Chondrocyte (in vitro differentiated cells): ENCODE measurements around the gene TNRC6B. TPM values are rescaled to one million over a fixed set of nuclear protein-coding genes. Genes with fewer than 3 reads are reported as not detected.

Experiments used
- DNase-seq: peaks from one replicate; pipeline ENCODE4 v3.0.0; 2021; ENCODE audit warnings: mixed read lengths, low spot score
- H3K27ac Mint-ChIP-seq: one replicate; pipeline ENCODE4 v1.8.0; 2021; ENCODE audit warnings: mild to moderate bottlenecking, moderate library complexity, mixed read lengths; ENCODE audit not compliant: unreplicated experiment
- H3K27me3 Mint-ChIP-seq: 2 replicates; pipeline ENCODE4 v1.8.0; 2021; ENCODE audit warnings: low read depth, mixed read lengths
- H3K36me3 Mint-ChIP-seq: 2 replicates; pipeline ENCODE4 v1.8.0; 2021; ENCODE audit warnings: low read depth, mixed read lengths
- H3K4me1 Mint-ChIP-seq: 2 replicates; pipeline ENCODE4 v1.8.0; 2021; ENCODE audit warnings: low read depth, mild to moderate bottlenecking, mixed read lengths
- H3K4me3 Mint-ChIP-seq: one replicate; pipeline ENCODE4 v1.8.0; 2021; ENCODE audit warnings: mild to moderate bottlenecking, moderate library complexity, mixed read lengths; ENCODE audit not compliant: unreplicated experiment
- H3K9me3 Mint-ChIP-seq: 2 replicates; pipeline ENCODE4 v1.8.0; 2021; ENCODE audit warnings: low read depth, mixed read lengths
- total RNA-seq: library from RNA; stranded (reverse); gene quantifications from 3 replicates; pipeline ENCODE4 v1.2.1, GENCODE V29; 2021
- TF ChIP-seq, protein P1 (sequence below): fragments of 200-600 bp; sonication (generic); IDR thresholded peaks from 2 replicates; pipeline ENCODE4 v1.5.0; 2021; ENCODE audit warnings: antibody characterized with exemption, mild to moderate bottlenecking, moderate library complexity

The TNRC6B gene
- total RNA-seq, 1 donor from 2014 or later: 30.9 TPM

DNA sequence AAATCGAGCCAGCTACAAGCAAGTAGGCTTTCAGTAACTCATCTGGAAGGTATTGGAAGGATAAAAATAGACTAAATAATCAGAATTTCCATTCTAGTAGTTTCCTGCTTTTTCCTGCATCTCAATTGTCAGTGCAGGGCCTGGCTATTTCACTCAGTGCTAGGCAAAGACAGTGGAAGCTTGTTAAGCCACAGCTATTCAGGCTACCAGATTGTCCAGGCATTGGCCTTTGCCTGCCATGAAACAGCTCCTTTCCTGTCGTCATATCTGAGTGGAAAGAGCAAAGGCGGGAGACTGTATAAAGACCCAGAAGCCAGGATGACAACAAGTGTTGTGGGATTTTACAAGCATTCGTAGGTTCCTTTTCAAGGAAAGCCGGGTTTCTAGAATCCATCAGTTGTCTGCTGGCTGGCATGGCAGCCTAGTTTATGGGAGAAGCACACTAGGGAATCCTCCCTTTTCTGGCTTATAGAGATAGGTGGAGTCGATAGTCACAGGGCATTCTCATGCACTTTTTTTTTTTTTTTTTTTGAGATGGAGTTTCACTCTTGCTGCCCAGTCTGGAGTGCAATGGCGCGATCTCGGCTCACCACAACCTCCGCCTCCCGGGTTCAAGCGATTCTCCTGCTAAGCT is 2.0 kb upstream of the TNRC6B start:
- H3K27me3 Mint-ChIP-seq: no peaks in the 10 kb centered on the region
- H3K4me1 Mint-ChIP-seq: peaks cover 40% of the 10 kb centered on the region
- no peak for DNase-seq
- no peaks in the 10 kb centered on the region for H3K36me3 Mint-ChIP-seq
- H3K27ac Mint-ChIP-seq: peak overlapping the region; percentile 45
- TF ChIP-seq, protein P1, sequence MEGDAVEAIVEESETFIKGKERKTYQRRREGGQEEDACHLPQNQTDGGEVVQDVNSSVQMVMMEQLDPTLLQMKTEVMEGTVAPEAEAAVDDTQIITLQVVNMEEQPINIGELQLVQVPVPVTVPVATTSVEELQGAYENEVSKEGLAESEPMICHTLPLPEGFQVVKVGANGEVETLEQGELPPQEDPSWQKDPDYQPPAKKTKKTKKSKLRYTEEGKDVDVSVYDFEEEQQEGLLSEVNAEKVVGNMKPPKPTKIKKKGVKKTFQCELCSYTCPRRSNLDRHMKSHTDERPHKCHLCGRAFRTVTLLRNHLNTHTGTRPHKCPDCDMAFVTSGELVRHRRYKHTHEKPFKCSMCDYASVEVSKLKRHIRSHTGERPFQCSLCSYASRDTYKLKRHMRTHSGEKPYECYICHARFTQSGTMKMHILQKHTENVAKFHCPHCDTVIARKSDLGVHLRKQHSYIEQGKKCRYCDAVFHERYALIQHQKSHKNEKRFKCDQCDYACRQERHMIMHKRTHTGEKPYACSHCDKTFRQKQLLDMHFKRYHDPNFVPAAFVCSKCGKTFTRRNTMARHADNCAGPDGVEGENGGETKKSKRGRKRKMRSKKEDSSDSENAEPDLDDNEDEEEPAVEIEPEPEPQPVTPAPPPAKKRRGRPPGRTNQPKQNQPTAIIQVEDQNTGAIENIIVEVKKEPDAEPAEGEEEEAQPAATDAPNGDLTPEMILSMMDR: no peak
- no peaks in the 10 kb centered on the region for H3K9me3 Mint-ChIP-seq
- no peak overlapping the region for H3K4me3 Mint-ChIP-seq

DNA sequence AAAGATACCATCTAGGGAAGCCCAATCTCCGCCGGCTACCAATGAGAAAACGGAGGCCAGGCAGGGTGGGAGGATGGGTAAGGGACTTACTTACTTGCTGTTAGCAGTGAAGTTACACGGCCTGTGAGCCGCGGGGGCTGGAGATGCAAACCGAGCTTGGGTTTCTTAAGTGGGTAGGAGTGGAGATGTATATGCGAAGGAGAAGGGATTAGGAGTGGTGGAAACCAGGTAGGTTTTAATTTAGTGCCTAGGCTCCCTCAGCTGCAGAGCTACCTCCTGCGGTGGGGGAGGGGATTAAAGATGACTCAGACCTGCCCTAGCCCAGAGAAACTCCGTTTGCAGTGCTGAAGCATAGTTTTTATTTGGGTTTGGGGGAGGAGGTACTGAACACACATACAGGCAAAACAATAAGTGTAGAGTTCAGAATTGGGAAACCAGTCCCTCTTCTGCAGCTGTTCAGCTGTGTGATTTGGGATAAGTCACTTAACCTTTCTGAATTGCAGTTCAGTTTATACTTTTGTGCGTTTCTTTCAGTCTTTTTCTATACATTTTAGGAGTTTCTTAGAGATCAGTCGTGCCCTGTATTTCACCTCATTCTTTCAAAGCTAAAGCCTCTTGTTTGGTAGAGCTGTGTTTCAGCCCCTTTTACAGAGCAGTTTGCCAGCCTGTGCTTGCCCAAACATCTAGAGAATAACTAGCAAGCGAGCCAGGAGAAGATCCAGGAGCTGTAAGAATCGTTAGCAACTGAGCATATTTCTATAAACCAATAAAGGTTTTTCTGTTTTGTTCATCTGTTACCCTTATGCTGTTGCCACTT is 596 bp upstream of the TNRC6B start:
- no peak for DNase-seq
- no peaks in the 10 kb centered on the region for H3K36me3 Mint-ChIP-seq
- peak overlapping the region; percentile 96 for H3K27ac Mint-ChIP-seq
- peaks cover 50% of the 10 kb centered on the region for H3K4me1 Mint-ChIP-seq
- peak overlapping the region; percentile 84 for H3K4me3 Mint-ChIP-seq
- TF ChIP-seq, protein P1: no peak
- H3K27me3 Mint-ChIP-seq: no peaks in the 10 kb centered on the region
- no peaks in the 10 kb centered on the region for H3K9me3 Mint-ChIP-seq

DNA sequence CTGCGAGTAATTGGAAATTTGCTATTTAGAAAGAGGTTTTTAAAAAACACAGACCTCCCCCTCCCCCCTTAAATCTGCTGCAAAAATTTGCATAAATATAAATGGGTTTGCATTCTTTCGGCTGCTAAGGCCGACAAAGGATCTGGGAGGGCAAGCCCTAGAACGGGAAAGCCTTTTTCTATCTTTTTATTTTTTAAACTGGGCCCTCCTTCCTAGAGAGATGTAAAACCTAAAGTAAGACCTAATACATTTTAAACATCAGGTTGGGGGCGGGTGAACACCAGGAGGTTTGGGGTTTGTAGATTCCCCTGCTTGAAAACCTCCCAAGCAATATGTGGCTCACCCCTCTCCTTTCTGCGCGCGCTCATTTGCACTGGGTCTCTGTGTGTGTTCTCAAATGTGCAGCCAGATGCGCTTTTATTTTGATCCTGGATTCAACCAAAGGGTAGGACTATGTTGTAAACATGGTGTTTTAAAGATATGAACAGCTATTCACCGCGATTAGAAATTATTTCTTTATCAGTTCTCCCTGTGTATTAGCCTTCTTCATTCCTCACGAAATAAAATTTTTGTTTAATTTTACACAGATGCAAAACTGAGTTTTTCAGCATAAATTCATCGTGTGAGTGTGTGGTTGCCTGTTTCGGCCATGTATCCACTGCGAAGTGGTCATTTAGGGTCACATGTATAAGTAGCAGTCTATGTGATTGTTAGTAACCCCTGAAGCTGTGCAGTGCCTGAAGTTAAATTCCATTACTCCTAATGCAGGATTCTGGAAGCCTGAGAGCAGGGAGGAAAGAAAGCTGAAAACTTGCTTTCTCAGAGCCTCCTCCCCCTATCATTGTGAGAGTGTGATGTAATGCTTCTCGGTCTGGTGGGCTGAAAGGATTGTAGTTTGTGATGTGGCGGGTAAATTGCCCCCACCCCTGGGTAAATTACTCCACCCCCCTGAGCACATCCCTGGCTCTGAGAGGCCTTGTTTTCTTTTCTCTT is 988 bp downstream of the TNRC6B start:
- no peak for DNase-seq
- TF ChIP-seq, protein P1: no peak
- peak overlapping the region; percentile 84 for H3K4me3 Mint-ChIP-seq
- H3K9me3 Mint-ChIP-seq: no peaks in the 10 kb centered on the region
- H3K27ac Mint-ChIP-seq: peak overlapping the region; percentile 96
- peaks cover 66% of the 10 kb centered on the region for H3K4me1 Mint-ChIP-seq
- no peaks in the 10 kb centered on the region for H3K36me3 Mint-ChIP-seq
- no peaks in the 10 kb centered on the region for H3K27me3 Mint-ChIP-seq

DNA sequence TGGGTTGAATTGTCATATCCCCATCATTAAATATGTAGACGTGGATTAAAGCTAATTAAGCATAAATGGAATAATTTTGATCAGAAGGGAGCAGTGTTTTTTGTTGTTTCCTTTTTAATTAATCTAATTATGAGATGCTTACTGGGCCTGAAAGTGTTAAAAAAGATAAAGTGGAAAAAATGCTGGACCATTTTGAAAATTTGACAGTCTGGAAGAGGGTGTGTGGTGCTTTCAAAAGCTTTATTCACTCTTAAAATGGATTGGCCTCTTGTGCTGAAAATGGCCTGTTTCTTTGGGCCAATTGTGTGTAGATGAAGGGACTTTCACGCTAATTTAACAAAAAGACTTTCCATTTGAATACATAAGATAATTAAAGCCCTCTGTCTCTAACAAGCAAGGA is 1.8 kb downstream of the TNRC6B start:
- H3K27ac Mint-ChIP-seq: peak overlapping the region; percentile 96
- no peaks in the 10 kb centered on the region for H3K27me3 Mint-ChIP-seq
- TF ChIP-seq, protein P1: no peak
- H3K4me3 Mint-ChIP-seq: peak overlapping the region; percentile 84
- no peaks in the 10 kb centered on the region for H3K9me3 Mint-ChIP-seq
- H3K36me3 Mint-ChIP-seq: no peaks in the 10 kb centered on the region
- H3K4me1 Mint-ChIP-seq: peaks cover 74% of the 10 kb centered on the region
- no peak for DNase-seq

DNA sequence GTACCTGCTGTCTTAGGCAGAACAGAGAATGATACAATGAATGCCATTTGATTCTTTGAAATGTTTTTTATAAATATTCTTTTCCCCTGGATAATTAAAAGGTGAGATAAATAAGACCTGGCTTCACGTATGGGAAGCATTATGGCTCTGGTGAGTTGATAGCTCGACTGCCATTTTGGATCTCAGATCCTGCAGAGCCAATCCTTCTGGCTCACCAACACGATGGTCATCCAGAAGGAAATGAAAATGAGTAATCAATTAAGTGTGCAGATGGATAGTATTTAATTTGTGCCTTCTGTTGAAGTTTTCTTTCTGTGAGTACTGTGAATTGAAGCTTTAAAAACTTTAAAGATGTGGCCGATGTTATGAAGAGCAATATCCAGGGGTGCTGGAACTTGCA is 2.7 kb downstream of the TNRC6B start:
- H3K4me3 Mint-ChIP-seq: peak overlapping the region; percentile 84
- peak overlapping the region; percentile 96 for H3K27ac Mint-ChIP-seq
- no peaks in the 10 kb centered on the region for H3K27me3 Mint-ChIP-seq
- H3K4me1 Mint-ChIP-seq: peaks cover 77% of the 10 kb centered on the region
- no peak for DNase-seq
- no peaks in the 10 kb centered on the region for H3K36me3 Mint-ChIP-seq
- H3K9me3 Mint-ChIP-seq: no peaks in the 10 kb centered on the region
- TF ChIP-seq, protein P1: no peak
